ENCODE results near the gene ACTBL2.
"Not testable (repeated sequence)": the region's sequence is repeated elsewhere in the genome, so short reads cannot be mapped to it uniquely, and the experiment has no call there.

Gene ACTBL2

DNA sequence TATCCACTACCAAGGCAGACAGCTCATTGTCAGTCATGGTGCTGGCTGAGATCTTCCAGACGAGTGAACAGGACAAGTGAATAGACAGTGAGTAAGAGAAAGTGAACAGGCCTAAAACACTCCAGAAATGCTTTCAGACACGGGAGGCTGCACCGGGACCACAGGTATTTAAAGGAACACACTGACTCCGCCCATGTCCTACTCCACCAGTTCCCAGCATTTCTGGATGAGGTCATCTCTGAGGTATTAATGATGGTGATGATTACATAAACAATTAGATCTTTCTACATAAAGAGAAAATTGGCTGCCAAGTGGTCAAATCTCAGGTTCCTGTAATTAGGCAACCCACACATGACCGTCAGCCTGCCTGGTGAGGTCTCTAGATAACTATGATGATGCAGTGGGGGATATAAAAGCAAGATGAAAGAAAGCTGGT is at the start of gene ACTBL2:
Gene ACTBL2, minus strand, starts transcription at position 141 of the 436 bp plus-strand sequence. Its CDS starts 104 bp downstream, at position 37.
- DNase-seq (ENCODE audit: low spot score), result no peak

DNA sequence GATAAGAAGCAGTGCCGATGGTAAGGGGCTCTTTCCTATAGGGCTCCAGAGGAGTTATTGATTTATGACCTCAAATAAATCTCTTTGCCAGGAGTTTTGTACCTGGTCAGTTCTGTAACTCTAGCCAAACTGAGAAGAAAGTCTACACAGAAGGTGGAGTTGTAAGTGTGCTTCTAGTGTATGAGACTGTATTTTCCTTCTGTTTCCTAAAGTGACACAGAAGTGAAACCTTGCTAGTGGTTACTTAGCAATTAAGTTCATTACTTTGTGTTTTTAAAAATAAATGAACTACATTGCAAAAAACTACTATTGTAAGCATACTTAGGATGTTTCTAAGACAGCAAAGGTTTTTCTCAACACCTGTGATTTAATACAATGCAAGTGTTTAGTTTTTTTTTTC is 48.7 kb upstream of the ACTBL2 start:
- DNase-seq (ENCODE audit: low spot score), result no peak

DNA sequence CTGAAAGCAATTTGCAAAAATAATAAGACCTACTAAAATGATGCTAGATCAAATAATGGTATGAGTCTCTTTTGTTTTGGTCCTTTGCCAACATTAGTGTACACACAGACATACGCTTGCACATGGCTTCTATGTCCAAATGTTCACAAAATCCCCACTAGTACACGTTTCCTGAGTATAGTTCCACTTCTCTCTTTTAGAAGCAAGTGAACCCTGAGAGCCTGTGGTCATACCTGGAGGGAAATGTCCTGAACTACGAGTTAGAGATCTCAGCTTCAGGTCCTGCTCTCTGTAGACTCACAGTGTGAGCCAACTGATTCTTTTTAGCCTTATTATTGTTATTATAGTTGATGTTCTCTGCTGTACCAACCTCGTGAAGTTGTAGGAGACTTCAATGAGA is 47.3 kb upstream of the ACTBL2 start:
- DNase-seq (ENCODE audit: low spot score), result no peak

DNA sequence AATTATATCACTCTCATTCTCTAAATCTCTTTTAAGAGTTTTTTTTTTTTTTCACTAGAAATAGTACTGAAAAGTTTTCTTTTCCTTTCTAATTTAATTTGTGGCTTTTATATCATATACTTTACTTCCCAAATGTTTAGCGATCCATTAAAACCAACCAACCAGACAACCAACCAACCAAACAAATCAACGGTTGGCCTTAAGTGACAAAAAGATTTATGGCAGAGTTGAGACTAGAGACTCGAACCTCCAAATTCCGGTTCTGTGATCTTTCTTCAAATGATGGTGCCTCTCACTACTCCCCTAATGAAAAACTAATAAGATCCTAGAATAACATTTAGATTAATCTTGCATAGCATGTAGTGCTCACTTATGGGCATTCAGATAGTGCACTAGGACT is 45.3 kb upstream of the ACTBL2 start:
- DNase-seq (ENCODE audit: low spot score), result no peak

DNA sequence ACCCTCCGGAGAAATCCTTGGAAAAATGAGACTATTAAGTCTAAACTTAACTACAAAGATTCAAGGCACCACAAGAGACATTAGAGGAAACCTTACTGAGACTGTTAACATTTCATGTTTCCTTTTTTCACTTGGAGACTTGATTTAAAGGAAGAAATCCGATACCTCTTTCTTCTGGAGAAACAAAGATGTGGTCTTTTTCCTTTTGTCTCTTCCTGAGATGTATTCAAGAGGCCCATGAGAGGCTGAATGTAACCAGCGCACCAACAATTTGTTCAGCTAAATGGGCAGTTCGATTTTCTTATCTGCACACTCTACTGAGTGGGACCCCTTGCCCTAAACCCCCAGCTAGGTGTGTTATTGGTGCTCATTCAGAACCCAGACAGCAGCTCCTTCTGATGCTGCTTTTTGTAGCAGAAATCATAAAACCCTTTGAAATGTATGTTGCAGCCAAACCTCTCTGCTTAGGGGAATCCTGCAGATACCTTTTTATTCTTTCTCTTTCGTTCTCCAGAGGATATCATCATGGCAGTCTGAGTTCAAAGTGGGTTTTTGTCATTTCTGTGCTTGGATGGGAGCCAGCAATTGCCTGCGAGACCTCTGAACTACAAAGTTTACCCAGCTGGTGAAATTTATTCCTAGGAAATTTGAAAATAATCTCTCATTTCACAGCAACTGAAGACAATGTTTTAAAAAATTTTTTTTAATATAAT is 41.9 kb upstream of the ACTBL2 start:
- DNase-seq (ENCODE audit: low spot score), result no peak

DNA sequence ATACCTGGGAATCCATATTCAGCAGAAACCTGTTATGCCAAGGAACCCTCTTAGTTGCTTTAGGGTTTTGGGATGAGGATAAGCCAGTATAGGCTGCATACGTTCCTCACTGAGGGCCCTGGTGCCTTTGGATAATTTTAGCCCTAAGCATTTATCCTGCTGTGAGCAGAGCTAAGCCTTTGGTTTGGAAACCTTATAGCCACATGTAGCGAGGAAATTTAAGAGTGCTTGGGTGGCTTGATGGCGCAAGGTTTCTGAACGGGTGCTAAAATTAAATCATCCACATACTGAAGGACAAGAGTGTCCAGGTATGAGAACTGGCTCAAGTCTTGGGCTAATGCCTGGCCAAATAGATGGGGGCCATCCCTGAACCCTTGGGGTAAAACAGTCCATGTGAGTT is 39.9 kb upstream of the ACTBL2 start:
- DNase-seq (ENCODE audit: low spot score), result not testable (repeated sequence)

DNA sequence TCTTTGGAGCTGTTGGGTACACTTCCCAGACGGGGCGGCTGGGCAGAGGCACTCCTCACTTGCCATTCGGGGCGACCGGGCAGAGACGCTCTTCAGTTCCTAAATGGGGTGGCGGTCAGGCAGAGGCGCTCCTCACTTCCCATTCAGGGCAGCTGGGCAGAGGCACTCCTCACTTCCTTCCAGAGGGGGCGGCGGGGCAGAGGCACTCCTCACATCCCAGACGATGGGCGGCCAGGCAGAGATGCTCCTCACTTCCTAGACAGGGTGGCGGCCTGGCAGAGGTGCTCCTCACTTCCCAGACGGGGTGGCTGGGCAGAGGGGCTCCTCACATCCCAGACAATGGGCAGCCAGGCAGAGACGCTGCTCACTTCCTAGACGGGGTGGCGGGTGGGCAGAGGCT is 35.8 kb upstream of the ACTBL2 start:
- not testable (repeated sequence) for DNase-seq (ENCODE audit: low spot score)

DNA sequence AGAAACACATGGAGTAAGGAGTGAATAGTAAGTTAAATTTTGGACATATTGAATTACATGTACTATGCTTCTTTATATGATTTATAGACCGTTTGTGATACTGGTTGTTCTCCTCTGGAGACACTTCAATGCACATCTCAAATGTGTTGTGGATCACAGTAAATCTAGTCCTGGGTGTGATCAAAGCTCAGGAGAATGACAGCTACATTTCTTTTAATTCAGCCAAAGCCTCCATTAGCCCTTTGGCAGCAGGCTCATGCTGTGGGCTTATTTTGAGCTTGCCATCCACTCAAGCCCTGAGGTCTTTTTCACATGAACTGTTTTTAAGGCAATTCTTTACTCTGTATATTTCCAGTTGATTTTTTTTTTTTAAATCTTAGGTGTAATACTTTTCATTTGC is 34.6 kb upstream of the ACTBL2 start:
- no peak for DNase-seq (ENCODE audit: low spot score)

DNA sequence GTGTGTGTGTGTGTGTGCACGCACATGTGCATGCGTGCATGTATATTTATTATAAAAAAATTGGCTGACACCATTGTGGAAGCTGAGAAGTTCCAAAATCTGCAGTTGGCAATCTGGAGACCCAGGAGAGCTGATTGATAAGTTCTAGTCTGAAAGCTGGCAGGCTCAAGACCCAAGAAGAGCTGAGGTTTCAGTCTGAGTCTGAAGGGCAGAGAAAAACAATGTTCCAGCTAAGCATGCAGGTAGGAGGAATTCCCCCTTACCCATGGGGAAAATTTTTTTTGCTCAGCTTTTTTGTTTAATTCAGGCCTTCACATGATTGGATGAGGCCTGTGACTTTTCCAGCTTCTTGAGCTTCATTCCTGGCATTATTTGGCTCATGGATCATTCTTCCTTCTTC is 31.2 kb upstream of the ACTBL2 start:
- DNase-seq (ENCODE audit: low spot score), result no peak

DNA sequence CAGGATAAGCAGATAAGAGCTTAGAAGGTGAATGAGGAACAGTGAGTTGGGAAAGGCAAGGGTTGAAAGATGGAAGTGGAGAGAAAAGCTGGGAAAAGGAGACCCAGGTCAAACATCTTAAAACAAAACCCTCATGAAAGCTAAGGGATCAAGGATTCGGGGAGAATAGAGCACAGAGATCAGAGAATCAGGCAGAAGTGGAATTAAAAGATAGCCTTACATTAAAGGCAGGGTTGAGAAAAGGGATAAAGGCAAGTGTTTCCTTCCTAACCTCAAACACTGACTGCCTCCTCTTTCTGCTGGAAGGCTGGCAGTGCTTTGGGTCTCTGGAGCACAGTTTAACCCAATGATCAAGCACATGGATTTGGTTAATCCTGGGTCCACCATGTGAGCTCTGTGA is 28.7 kb upstream of the ACTBL2 start:
- DNase-seq (ENCODE audit: low spot score), result no peak

DNA sequence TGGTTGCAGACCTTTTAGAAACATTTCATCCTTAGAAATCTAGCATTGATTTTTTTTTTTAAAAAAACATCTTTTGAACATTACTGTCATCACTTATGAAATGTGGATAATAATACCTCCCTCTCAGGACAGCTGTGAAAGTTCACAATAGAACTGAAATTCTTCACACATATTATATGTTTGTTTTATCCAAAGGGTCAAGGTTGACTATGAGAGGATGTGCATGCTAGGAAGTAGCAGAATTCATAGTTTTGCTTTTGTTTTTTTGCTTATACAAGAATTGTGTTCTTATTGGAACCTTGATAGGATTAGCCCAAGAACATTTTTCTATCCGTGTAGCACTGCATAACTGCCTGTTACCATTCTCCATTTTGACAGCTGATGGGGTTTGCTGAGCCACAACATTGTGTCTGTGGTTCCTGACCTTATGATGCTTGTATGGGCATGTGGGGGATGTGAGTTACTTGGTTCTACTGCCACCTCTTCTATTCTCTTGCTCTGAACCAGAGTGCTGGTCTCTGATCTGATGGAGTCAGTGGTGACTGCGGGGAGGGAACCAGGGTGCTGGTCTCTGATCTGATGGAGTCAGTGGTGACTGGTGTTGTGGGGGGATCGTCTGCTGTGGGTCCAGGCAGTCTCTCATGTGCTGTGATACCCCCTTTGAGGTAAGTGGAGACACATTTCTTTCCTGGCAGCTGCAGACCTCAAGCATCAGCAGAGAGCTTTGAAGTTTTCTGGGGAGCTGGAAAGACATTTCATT is 27.1 kb upstream of the ACTBL2 start:
- no peak for DNase-seq (ENCODE audit: low spot score)

DNA sequence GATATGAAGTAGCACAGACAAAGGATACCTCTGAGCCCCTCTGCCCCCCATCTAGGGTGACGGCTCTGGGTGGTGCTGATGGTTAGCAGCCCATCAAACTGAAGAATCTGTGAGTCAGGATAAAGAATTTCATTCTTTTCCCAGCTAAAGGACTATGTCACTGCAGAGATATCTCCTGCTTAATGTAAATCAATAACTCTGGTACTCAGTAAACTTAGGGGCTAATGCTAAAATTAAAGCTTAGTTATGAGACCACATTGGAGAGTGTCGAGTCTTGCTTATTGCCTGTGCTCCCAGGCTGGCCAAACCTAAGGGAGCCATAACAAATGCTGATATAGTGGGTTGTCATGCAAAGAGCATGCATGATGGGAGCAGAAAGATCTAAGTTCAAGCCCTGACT is 25.6 kb upstream of the ACTBL2 start:
- no peak for DNase-seq (ENCODE audit: low spot score)

DNA sequence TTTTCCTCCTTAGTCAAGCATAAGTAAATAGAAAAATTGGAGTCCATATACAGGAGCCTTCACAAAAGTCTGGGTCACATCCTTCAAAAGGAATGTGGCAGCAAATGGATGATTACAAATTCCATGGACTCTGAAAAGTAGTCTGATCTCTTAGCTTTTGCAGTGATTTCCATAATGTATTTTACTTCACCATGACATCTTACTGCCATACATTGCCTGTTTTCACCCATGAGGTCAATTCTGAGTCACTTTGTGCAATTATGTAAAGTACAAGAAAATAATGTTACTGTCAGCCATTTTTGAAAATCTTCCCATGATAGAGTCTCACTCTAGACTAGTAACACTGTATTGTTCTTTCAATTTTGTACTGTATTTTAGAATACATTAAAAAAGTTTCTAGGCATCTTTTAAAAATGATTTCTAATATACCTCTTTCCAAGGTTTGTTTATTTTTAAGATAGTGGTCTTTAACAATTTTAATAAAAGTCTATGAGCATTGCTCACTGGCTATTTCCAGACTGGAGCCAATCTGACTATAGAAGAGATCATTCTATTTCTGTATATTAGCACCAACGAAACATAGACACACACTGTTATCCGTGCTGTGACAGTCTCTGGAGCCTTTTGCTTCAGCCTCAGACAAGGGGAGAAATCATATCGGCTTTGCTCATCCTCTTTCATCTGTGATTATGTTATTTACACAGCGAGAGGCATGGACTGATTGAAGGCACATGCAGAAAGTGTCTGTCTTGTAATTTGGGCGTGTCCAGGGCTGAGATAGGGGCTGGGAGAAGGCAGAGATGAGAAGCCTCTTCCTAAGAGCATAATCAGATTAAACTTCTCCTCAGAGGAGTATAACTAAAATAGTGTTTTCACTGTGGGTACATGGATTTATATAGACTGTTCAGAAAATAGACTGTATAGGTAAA is 22.9 kb upstream of the ACTBL2 start:
- no peak for DNase-seq (ENCODE audit: low spot score)

DNA sequence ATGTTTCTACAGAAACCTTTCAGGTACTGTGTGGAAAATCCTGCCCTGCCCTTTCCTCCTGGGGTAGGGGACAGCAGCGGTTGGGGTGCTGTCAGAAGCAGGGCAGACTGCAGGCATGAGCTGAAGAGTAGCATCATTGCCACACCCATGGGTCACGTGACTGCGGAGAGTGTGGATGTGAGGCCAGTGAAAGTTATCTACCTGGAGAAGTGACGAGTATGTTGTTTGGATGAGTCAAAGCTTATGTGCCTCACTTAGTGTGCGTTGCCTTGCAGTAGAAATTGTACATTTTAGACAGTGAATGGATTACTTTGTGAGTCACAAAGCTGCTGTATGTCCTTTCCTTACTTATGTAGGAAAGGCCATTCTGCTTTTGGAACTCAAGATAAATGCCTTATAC is 21.7 kb upstream of the ACTBL2 start:
- DNase-seq (ENCODE audit: low spot score), result no peak

DNA sequence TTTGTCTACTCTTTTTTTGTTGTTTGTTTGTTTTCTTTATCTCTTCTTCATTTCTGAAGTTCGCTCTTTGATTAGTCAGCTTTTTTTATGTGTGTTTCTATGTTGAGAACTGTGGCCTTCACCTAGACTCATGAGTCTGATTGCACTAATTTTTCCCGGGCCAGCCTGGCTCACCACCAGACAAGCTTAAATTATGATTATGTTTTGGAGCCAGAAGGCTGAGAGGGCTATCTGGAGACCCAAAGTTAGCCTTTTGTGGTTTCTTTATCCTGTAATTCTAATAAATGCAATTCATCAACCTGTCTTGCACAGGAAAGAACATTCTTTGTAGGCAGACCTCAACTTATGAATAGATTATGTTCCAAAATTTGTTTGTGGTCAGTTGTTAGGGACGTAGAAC is 20.8 kb upstream of the ACTBL2 start:
- no peak for DNase-seq (ENCODE audit: low spot score)

DNA sequence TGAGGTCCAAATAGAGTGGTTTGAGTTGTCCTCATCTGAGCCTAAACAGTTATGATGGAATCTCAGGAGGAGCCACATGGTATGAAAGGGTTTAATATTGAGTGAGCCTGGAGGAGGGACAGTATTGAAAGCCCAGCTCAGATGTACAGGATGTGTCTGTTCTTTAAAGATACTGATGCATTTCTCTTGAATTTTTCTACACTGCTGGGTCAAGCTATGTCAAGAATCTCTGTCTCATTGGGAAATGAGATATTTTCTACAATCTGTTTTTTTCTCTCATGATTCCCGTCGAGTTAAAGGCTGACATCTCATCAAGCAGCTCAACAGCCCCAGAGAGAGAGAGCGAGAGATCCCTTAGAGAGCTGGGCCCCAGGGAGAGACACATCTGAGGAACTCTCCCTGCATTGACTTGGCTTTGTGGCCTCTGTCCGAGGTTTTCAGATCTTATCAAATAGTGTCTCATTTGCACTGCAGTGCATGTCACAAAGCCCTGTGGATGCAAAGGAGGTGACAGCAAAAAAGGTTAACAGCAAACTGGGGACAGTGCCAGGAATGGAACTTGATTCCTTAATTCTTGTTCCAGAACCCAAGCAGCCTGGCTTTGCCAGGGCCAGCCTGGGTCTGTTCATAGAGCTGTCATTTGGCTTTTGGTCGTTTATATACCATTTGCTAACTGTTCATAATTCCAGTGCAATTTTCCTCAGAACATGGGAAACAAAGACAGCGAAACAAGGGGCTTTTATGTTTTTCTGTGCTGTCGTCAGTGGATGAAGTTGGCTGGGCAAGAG is 19.0 kb upstream of the ACTBL2 start:
- DNase-seq (ENCODE audit: low spot score), result no peak

DNA sequence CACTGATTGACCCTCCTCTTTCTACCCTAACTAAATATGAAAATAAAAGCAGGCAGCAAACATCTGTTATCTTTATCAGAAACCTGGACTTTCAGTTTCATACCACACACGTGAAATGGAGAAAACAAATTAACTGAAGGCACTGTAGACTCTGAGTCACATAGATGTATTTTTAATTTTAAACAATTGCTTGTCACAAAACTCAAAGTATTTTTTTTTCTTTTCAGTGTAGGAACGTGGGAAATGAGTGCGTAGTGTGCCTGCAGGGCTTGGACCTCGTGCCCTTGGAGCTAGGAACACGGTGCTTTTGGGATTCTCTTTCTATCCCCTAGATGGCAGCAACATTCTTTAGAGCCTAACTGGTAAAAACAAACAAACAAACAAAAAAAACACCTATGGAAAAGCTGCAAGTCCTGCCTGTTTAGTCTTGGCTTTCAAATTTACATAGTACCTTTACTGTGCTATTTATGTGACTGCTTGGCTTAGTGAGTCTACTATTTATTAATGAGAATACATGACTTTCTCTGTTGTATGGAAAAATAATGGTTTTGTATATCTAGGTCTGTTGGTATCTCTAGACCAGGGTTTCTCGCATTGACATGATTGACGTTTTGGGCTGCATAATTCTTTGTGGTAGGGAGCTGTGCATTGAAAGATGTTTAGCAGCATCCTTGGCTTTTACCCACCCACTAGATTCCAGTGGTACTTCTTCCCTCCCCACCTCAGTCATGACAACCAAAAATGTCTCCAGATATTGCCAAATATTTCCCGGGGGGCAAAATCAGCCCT is 16.8 kb upstream of the ACTBL2 start:
- DNase-seq (ENCODE audit: low spot score), result peak; percentile 17

DNA sequence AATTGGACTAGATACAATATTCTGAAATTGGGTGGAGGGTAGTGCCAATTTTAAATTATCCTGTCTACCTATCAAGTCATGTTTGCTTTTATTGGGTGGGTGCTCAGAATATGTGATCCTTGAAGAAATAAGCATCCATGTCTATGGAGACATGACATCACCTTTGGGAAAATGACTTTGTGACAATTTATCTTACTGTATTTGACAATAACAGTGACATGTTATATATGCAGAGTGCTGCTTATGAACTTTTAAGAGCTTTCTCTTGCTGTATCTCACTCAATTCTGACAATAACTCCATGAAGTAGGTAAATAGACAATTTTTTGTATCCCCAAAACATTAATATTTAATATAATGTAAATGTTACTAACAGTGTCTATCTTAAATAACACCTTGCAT is 15.1 kb upstream of the ACTBL2 start:
- DNase-seq (ENCODE audit: low spot score), result no peak

DNA sequence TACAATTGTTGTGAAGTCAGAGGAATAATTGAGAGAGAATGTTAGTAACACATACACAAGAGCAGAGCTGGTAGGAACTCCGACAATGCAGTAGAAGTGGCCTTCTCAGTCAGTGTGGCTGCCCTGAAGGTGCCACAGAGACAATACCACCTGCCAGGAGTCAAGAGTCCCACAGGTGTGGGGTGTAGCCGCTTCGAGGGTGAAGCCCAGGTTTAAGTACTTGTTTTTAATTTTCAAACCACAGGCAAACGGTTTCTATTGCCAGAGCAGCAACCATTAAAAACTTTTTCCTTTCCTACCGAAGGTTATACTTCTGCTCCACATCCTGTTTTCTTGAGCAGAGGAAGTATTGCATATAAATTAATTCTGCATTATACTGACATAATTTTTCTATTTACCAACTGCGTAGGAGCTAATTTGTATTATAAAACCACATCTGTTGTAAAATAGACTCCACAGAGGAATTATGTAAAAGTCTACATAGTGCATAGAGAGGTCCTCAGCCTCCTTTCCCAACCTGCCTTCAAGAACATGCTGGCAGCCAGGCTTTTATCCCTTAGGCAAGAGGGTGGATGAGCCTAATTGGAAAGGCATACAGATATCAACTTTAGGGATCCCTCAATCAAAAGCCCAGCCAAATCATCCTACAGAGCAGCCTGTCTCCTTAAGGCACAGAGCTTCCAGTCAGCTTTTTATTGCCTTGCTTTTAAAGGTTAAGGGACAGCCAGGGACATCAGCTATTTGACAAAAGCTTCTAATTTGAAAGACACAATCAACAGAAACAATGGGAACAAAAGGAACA is 12.9 kb upstream of the ACTBL2 start:
- peak; percentile 7 for DNase-seq (ENCODE audit: low spot score)

Data from CD4-positive, alpha-beta T cell treated with Interleukin-2 at 100 ng/mL for 4 hours (primary cell).